OCI-LY7 (cell line): ENCODE measurements around the gene TUBB1. TPM values are rescaled to one million over a fixed set of nuclear protein-coding genes. Genes with fewer than 3 reads are reported as not detected.

Source experiments
- BruUV-seq: library from RNA; stranded (reverse); fragments of 400-500 nt; replicated peaks from 2 replicates; lab custom pipeline; 2021; lab: Mats Ljungman, UMichigan
- CTCF ChIA-PET: fragments of 300-600 bp; sonication (Branson Sonifier 250); formaldehyde crosslinking; loops from one replicate; lab custom pipeline; 2022; ENCODE audit warnings: antibody characterized with exemption; ENCODE audit not compliant: unreplicated experiment; lab: Charles Lee
- POLR2A ChIA-PET: fragments of 300-600 bp; sonication (Branson Sonifier 250); formaldehyde crosslinking; loops from one replicate; lab custom pipeline; 2022; ENCODE audit warnings: antibody characterized with exemption; lab: Charles Lee
- DNase-seq: peaks from one replicate; pipeline ENCODE4 v3.0.0-alpha.2; 2015; ENCODE audit warnings: low spot score
- H2AFZ ChIP-seq: fragments of 200-600 bp; sonication (generic), shearing (Covaris generic); 2 replicates; pipeline ENCODE4 v1.6.1; 2014; ENCODE audit warnings: mild to moderate bottlenecking, antibody characterized with exemption, low read length, moderate library complexity
- H3K27ac ChIP-seq: fragments of 200-600 bp; sonication (generic); 2 replicates; pipeline ENCODE4 v1.5.1; 2014; ENCODE audit warnings: mixed run types, low read depth, mild to moderate bottlenecking, moderate library complexity, low read length, inconsistent platforms; ENCODE audit not compliant: poor library complexity, severe bottlenecking
- H3K36me3 ChIP-seq: fragments of 200-600 bp; sonication (generic); 2 replicates; pipeline ENCODE4 v1.6.1; 2014; ENCODE audit warnings: mild to moderate bottlenecking, antibody characterized with exemption, low read length, moderate library complexity, mixed read lengths; ENCODE audit not compliant: insufficient read depth
- H3K4me1 ChIP-seq: fragments of 200-600 bp; sonication (generic); 2 replicates; pipeline ENCODE4 v1.5.1; 2014; ENCODE audit warnings: mild to moderate bottlenecking, low read length; ENCODE audit not compliant: insufficient read depth, poor library complexity, severe bottlenecking
- H3K4me2 ChIP-seq: fragments of 200-600 bp; sonication (generic); 2 replicates; pipeline ENCODE4 v1.6.1; 2014; ENCODE audit warnings: mild to moderate bottlenecking, low read length
- H3K4me3 ChIP-seq: fragments of 200-600 bp; sonication (generic); 2 replicates; pipeline ENCODE4 v1.5.1; 2014; ENCODE audit warnings: mild to moderate bottlenecking, low read depth, low read length; ENCODE audit not compliant: poor library complexity, severe bottlenecking
- H3K79me2 ChIP-seq: fragments of 200-600 bp; sonication (generic); 2 replicates; pipeline ENCODE4 v1.6.1; 2016; ENCODE audit warnings: low read depth, mild to moderate bottlenecking, low read length, moderate library complexity, mixed read lengths; ENCODE audit not compliant: insufficient read depth
- H3K9me2 ChIP-seq: fragments of 200-600 bp; sonication (generic); 2 replicates; pipeline ENCODE4 v1.6.1; 2016; ENCODE audit warnings: mild to moderate bottlenecking, low read length, mixed read lengths; ENCODE audit not compliant: insufficient read depth
- H3K9me3 ChIP-seq: fragments of 200-600 bp; sonication (generic); 2 replicates; pipeline ENCODE4 v1.6.1; 2014; ENCODE audit warnings: mild to moderate bottlenecking, mixed run types, low read length, mixed read lengths
- H4K20me1 ChIP-seq: fragments of 200-600 bp; sonication (generic); 2 replicates; pipeline ENCODE4 v1.6.1; 2014; ENCODE audit warnings: mild to moderate bottlenecking, antibody characterized with exemption, low read length, moderate library complexity, mixed read lengths; ENCODE audit not compliant: insufficient read depth
- EZH2phosphoT487 ChIP-seq: fragments of 200-600 bp; sonication (generic); IDR thresholded peaks from 2 replicates; pipeline ENCODE4 v1.6.1; 2018; ENCODE audit warnings: low read depth, borderline replicate concordance, mild to moderate bottlenecking, mixed run types, antibody characterized with exemption, low read length, moderate library complexity, mixed read lengths
- intact Hi-C: fragments of 100-400 bp; cut with micrococcal nuclease; formaldehyde crosslinking; loops from one replicate; pipeline ENCODE4 v1.10.0; 2022; ENCODE audit not compliant: unreplicated experiment
- total RNA-seq, 2 experiments: library from RNA; depleted of rRNA in 1 of 2; stranded (reverse); fragments of >200 nt in 1 of 2; shearing (Covaris generic) in 1 of 2; gene quantifications; 2 replicates each; pipeline ENCODE4 v1.2.3, GENCODE V29; 2014 to 2022
- TF ChIP-seq, protein P1 (sequence below): fragments of 200-600 bp; sonication (generic); conservative IDR thresholded peaks from 2 replicates; pipeline ENCODE4 v1.5.1; 2014; ENCODE audit warnings: mild to moderate bottlenecking, antibody characterized with exemption, low read length, moderate library complexity, mixed read lengths

The TUBB1 gene
- total RNA-seq, 2 experiments from 2014 or later = 0.11 TPM; not detected in 1

DNA sequence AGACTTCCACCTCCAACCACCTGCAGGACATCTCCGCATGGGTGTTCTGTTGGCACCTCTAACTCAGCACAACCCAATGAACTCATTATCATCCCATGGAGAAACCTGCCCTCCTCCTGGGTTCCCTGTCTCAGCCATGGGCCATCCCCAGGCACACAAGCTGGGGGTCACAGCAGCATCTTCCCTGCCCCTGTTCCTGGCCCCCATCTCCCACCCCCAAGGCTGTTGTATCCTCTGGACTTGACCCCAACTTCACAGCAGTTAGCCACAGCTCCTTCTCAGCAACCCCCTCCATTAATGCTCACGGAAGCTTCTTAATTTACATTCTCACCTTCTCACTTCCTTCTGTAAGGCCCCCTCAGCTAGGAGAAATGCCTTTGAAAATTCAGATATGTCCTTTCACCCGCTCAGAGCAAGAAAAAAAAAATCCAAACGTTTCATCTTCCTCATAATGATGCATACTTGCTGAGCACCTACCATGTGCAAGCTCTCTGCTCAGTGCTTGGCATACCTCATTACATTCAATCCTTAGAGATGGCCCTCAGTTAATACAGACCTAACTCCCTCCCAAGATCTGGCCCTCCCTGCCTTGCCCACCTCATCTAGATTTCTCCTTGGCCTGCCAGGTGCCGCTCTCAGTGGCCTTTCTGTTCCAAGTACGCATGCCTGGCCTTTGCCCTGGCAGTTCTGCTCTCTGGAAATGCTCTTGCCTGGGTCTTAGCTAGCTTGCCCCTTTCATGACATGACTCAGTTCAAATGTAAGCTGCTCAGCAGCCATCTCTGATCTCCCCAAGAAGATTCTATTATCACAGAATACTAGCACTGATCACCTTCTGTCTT, 40.7 kb upstream of the TUBB1 start:
- Histone ChIP-seq H3K9me2 (no peaks in the 10 kb centered on the region), H4K20me1 (no peaks in the 10 kb centered on the region), H3K36me3 (peaks cover 4% of the 10 kb centered on the region; the same call in 1 of the 2 replicates), H3K27ac (peak overlapping the region; percentile 47), H3K9me3 (peaks cover 18% of the 10 kb centered on the region; the same call in 1 of the 2 replicates), H3K79me2 (peaks cover 21% of the 10 kb centered on the region), H3K4me2 (peak overlapping the region; percentile 57), H3K4me3 (peak overlapping the region; percentile 16), H3K4me1 (peaks cover 40% of the 10 kb centered on the region), H2AFZ (peak overlapping the region; percentile 78)
- peak; percentile 50 for DNase-seq
- intact Hi-C loops = no loop called here
- BruUV-seq = no TSS peak
- ChIA-PET POLR2A (interaction anchor here (0.6 to 2.9 kb wide), 10 partner anchors 8 to 186 kb away, joined by 3 to 17 read pairs (median 3); no protein-coding TSS in a partner anchor), CTCF (interaction anchor here (0.5 to 0.6 kb wide), 2 partner anchors 71 to 740 kb away, joined by 5 to 9 read pairs; no protein-coding TSS in a partner anchor)
- TF ChIP-seq EZH2phosphoT487 = no peak
- TF ChIP-seq, protein P1, sequence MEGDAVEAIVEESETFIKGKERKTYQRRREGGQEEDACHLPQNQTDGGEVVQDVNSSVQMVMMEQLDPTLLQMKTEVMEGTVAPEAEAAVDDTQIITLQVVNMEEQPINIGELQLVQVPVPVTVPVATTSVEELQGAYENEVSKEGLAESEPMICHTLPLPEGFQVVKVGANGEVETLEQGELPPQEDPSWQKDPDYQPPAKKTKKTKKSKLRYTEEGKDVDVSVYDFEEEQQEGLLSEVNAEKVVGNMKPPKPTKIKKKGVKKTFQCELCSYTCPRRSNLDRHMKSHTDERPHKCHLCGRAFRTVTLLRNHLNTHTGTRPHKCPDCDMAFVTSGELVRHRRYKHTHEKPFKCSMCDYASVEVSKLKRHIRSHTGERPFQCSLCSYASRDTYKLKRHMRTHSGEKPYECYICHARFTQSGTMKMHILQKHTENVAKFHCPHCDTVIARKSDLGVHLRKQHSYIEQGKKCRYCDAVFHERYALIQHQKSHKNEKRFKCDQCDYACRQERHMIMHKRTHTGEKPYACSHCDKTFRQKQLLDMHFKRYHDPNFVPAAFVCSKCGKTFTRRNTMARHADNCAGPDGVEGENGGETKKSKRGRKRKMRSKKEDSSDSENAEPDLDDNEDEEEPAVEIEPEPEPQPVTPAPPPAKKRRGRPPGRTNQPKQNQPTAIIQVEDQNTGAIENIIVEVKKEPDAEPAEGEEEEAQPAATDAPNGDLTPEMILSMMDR = no peak

DNA sequence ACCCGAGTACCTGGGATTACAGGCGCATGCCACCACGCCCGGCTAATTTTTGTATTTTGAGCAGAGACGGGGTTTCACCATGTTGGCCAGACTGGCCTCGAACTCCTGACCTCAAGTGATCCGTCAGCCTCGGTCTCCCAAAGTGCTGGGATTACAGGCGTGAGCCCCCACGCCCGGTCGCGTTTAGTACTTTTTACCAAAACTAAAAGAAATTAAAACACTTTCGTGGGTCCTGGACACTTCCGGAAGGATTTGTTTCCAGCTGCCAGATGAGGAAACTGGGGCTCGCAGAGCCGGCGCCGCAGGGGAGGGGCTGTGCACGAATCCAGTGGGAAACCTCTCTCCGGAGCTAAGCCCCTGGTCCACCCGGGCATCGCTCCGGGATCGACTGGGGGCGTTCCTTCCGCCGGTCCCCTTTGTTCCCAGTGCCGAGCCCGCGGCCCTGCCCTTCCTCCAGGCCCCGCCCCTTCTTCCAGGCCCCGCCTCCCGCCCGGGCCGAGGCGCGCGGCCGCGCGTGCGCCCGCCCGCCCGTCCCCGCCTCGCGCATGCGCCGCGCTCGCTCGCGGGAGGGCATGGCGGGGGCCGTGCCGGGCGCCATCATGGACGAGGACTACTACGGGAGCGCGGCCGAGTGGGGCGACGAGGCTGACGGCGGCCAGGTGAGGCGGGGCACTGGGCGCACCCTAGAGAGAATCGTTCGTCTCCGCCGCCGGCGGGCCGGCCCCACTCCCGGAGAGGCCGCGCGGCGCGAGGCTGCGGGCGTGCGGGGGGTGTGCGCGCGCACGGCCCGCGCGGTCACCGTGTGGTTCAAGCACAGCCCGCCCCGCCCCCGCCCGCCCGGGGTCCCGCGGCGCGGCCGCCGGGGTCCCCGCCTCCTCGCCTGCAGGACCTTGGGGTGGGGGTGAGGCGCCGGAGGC, 38.3 kb upstream of the TUBB1 start, which contains the start of gene NELFCD:
Gene NELFCD (plus strand): TSS at position 546 of the 917 bp plus-strand sequence. CDS start 54 bp downstream, at position 600.
- DNase-seq = peak; percentile 91
- peak within 1 kb of the TSS; percentile 89 for H2AFZ ChIP-seq
- ChIA-PET CTCF (no interaction called here), POLR2A (interaction anchor here (0.5 to 4.1 kb wide), 10 partner anchors 11 to 525 kb away, joined by 3 to 13 read pairs (median 4); partner anchors contain the start of gene PRELID3B)
- peak within 1 kb of the TSS; percentile 96 for H3K4me3 ChIP-seq
- peaks cover 8% of the 10 kb centered on the region; the same call in 1 of the 2 replicates for H4K20me1 ChIP-seq
- no peaks in the 10 kb centered on the region for H3K9me2 ChIP-seq
- H3K4me1 ChIP-seq = peaks cover 54% of the 10 kb centered on the region
- peak within 1 kb of the TSS; percentile 54 for H3K27ac ChIP-seq
- peaks cover 23% of the 10 kb centered on the region for H3K36me3 ChIP-seq
- TF ChIP-seq, protein P1 = no peak
- no peak for TF ChIP-seq EZH2phosphoT487
- no TSS peak for BruUV-seq
- peak within 1 kb of the TSS; percentile 83 for H3K4me2 ChIP-seq
- peaks cover 7% of the 10 kb centered on the region; the same call in 1 of the 2 replicates for H3K9me3 ChIP-seq
- peaks cover 45% of the 10 kb centered on the region for H3K79me2 ChIP-seq
- intact Hi-C loops = loop anchor here (1.0 to 5.0 kb wide), 5 partner anchors 24 to 109 kb away; partner anchors contain the start of gene PRELID3B
